Measurements from ENCODE around the gene SMAP2.

SMAP2 gene

GRCh38 chr1:40390857-40391256 is 17.3 kb downstream of the SMAP2 start:
- DNase-seq (ENCODE audit: low spot score): no peak

- no peak for DNase-seq (ENCODE audit: low spot score)
Observed at GRCh38 chr1:40391688-40392145, 18.2 kb downstream of the SMAP2 start.

GRCh38 chr1:40392221-40392620 is 18.7 kb downstream of the SMAP2 start:
- no peak for DNase-seq (ENCODE audit: low spot score)

GRCh38 chr1:40393173-40393572 is 19.6 kb downstream of the SMAP2 start:
- no peak for DNase-seq (ENCODE audit: low spot score)

- DNase-seq (ENCODE audit: low spot score): no peak
Observed at GRCh38 chr1:40394491-40395172, 21.1 kb downstream of the SMAP2 start.

- DNase-seq (ENCODE audit: low spot score): no peak
Observed at GRCh38 chr1:40395190-40396175, 22.0 kb downstream of the SMAP2 start.

GRCh38 chr1:40396420-40396819 is 22.9 kb downstream of the SMAP2 start:
- no peak for DNase-seq (ENCODE audit: low spot score)

- DNase-seq (ENCODE audit: low spot score): no peak
Observed at GRCh38 chr1:40397258-40397657, 23.7 kb downstream of the SMAP2 start.

- no peak for DNase-seq (ENCODE audit: low spot score)
Observed at GRCh38 chr1:40399984-40400704, 26.6 kb downstream of the SMAP2 start.

- no peak for DNase-seq (ENCODE audit: low spot score)
Observed at GRCh38 chr1:40401473-40402201, 28.1 kb downstream of the SMAP2 start.

GRCh38 chr1:40404670-40405462 is 31.3 kb downstream of the SMAP2 start:
- DNase-seq (ENCODE audit: low spot score): peak; percentile 83

- no peak for DNase-seq (ENCODE audit: low spot score)
Observed at GRCh38 chr1:40405812-40406211, 32.3 kb downstream of the SMAP2 start.

GRCh38 chr1:40407453-40407852 is 33.9 kb downstream of the SMAP2 start:
- DNase-seq (ENCODE audit: low spot score): no peak

- DNase-seq (ENCODE audit: low spot score): no peak
Observed at GRCh38 chr1:40409467-40409866, 35.9 kb downstream of the SMAP2 start.

- no peak for DNase-seq (ENCODE audit: low spot score)
Observed at GRCh38 chr1:40411294-40411693, 37.8 kb downstream of the SMAP2 start.

- DNase-seq (ENCODE audit: low spot score): no peak
Observed at GRCh38 chr1:40411843-40412242, 38.3 kb downstream of the SMAP2 start.

GRCh38 chr1:40413527-40414252 is 40.2 kb downstream of the SMAP2 start:
- no peak for DNase-seq (ENCODE audit: low spot score)

- no peak for DNase-seq (ENCODE audit: low spot score)
Observed at GRCh38 chr1:40414331-40414730, 40.8 kb downstream of the SMAP2 start.

- no peak for DNase-seq (ENCODE audit: low spot score)
Observed at GRCh38 chr1:40416709-40417108, 43.2 kb downstream of the SMAP2 start.

Measured in cerebellar cortex (tissue), 1 donor.